ENCODE measurements around the gene HEXD. TPM values are rescaled to one million over a fixed set of nuclear protein-coding genes. Genes with fewer than 3 reads are reported as not detected.
"Not testable (repeated sequence)": the region's sequence is repeated elsewhere in the genome, so short reads cannot be mapped to it uniquely, and the experiment has no call there.

HEXD gene
- total RNA-seq (2014; rRNA removed; shearing (Covaris generic)), result 2.4 and 3.0 TPM in 2 replicates

- peak; percentile 77 for DNase-seq (ENCODE audit: low read depth)
Measured at GRCh38 chr17:82418001-82418986, at the start of gene HEXD, which contains the start of gene OGFOD3. HEXD (plus strand) TSS chr17:82418347; CDS start chr17:82419800, 1,453 bp downstream. OGFOD3 (minus strand) TSS chr17:82418586; CDS start chr17:82418485, 101 bp downstream.

- no peak for DNase-seq (ENCODE audit: low read depth)
Measured at GRCh38 chr17:82369211-82369610, 48.9 kb upstream of the HEXD start.

GRCh38 chr17:82370471-82371332 lies 47.4 kb upstream of the HEXD start:
- DNase-seq (ENCODE audit: low read depth), result peak; percentile 26

GRCh38 chr17:82371333-82372248 lies 46.6 kb upstream of the HEXD start, which contains the start of gene UTS2R:
UTS2R (plus strand) TSS chr17:82371765; CDS start chr17:82374325, 2,560 bp downstream.
- no peak for DNase-seq (ENCODE audit: low read depth)

- DNase-seq (ENCODE audit: low read depth), result no peak
Measured at GRCh38 chr17:82372249-82373071, 45.7 kb upstream of the HEXD start.

GRCh38 chr17:82373072-82373452 lies 45.1 kb upstream of the HEXD start:
- not testable (repeated sequence) for DNase-seq (ENCODE audit: low read depth)

GRCh38 chr17:82373731-82374625 lies 44.2 kb upstream of the HEXD start:
- no peak for DNase-seq (ENCODE audit: low read depth)

- DNase-seq (ENCODE audit: low read depth), result no peak
Measured at GRCh38 chr17:82374626-82375331, 43.4 kb upstream of the HEXD start.

GRCh38 chr17:82375359-82376041 lies 42.6 kb upstream of the HEXD start:
- DNase-seq (ENCODE audit: low read depth), result no peak

- no peak for DNase-seq (ENCODE audit: low read depth)
Measured at GRCh38 chr17:82376042-82376730, 42.0 kb upstream of the HEXD start.

- not testable (repeated sequence) for DNase-seq (ENCODE audit: low read depth)
Measured at GRCh38 chr17:82377294-82377693, 40.9 kb upstream of the HEXD start.

GRCh38 chr17:82377924-82378740 lies 40.0 kb upstream of the HEXD start:
- no peak for DNase-seq (ENCODE audit: low read depth)

GRCh38 chr17:82378741-82379021 lies 39.5 kb upstream of the HEXD start:
- DNase-seq (ENCODE audit: low read depth), result no peak

GRCh38 chr17:82380860-82381702 lies 37.1 kb upstream of the HEXD start:
- peak; percentile 42 for DNase-seq (ENCODE audit: low read depth)

GRCh38 chr17:82381703-82382009 lies 36.5 kb upstream of the HEXD start:
- DNase-seq (ENCODE audit: low read depth), result not testable (repeated sequence)

All from RPMI7951 (cell line).